HL-60 (cell line): ENCODE results near the gene SPCS1.

Experiments used
- GABPA ChIP-seq: IDR thresholded peaks from 2 replicates; pipeline ENCODE4 v1.6.1; 2012; ENCODE audit warnings: low read depth
- POLR2AphosphoS5 ChIP-seq: IDR thresholded peaks from 2 replicates; pipeline ENCODE4 v1.6.1; 2012; ENCODE audit warnings: low read depth
- SPI1 ChIP-seq: IDR thresholded peaks from 2 replicates; pipeline ENCODE4 v1.6.1; 2012; ENCODE audit warnings: low read depth, mild to moderate bottlenecking, borderline replicate concordance
- TF ChIP-seq, protein P1 (sequence below): IDR thresholded peaks from one replicate; pipeline ENCODE4 v1.5.1; 2011; ENCODE audit warnings: low read length, control low read depth, inconsistent platforms; ENCODE audit not compliant: insufficient read depth
- TF ChIP-seq, protein P2 (sequence below): IDR thresholded peaks from 2 replicates; pipeline ENCODE4 v1.6.1; 2012; ENCODE audit warnings: low read depth; ENCODE audit not compliant: insufficient replicate concordance

DNA sequence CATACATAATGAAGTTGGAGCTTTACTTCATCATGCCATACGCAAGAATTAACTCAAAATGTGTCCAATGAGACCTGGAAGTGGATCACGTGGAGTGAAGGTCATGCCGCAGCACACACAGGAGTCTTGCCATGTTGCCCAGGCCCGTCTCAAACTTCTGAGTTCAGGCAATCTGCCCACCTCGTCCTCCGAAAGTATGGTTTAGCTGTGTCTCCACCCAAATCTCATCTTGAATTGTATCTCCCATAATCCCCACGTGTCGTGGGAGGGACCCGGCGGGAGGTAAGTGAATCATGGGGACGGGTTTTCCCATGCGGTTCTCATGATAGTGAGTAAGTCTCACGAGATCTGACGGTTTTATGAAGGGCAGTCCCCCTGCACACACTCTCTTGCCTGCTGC lies 25.7 kb downstream of the SPCS1 start:
- TF ChIP-seq, protein P1, sequence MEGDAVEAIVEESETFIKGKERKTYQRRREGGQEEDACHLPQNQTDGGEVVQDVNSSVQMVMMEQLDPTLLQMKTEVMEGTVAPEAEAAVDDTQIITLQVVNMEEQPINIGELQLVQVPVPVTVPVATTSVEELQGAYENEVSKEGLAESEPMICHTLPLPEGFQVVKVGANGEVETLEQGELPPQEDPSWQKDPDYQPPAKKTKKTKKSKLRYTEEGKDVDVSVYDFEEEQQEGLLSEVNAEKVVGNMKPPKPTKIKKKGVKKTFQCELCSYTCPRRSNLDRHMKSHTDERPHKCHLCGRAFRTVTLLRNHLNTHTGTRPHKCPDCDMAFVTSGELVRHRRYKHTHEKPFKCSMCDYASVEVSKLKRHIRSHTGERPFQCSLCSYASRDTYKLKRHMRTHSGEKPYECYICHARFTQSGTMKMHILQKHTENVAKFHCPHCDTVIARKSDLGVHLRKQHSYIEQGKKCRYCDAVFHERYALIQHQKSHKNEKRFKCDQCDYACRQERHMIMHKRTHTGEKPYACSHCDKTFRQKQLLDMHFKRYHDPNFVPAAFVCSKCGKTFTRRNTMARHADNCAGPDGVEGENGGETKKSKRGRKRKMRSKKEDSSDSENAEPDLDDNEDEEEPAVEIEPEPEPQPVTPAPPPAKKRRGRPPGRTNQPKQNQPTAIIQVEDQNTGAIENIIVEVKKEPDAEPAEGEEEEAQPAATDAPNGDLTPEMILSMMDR: no peak
- no peak for TF ChIP-seq POLR2AphosphoS5
- TF ChIP-seq, protein P2, sequence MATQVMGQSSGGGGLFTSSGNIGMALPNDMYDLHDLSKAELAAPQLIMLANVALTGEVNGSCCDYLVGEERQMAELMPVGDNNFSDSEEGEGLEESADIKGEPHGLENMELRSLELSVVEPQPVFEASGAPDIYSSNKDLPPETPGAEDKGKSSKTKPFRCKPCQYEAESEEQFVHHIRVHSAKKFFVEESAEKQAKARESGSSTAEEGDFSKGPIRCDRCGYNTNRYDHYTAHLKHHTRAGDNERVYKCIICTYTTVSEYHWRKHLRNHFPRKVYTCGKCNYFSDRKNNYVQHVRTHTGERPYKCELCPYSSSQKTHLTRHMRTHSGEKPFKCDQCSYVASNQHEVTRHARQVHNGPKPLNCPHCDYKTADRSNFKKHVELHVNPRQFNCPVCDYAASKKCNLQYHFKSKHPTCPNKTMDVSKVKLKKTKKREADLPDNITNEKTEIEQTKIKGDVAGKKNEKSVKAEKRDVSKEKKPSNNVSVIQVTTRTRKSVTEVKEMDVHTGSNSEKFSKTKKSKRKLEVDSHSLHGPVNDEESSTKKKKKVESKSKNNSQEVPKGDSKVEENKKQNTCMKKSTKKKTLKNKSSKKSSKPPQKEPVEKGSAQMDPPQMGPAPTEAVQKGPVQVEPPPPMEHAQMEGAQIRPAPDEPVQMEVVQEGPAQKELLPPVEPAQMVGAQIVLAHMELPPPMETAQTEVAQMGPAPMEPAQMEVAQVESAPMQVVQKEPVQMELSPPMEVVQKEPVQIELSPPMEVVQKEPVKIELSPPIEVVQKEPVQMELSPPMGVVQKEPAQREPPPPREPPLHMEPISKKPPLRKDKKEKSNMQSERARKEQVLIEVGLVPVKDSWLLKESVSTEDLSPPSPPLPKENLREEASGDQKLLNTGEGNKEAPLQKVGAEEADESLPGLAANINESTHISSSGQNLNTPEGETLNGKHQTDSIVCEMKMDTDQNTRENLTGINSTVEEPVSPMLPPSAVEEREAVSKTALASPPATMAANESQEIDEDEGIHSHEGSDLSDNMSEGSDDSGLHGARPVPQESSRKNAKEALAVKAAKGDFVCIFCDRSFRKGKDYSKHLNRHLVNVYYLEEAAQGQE: no peak
- TF ChIP-seq GABPA: no peak
- TF ChIP-seq SPI1: no peak
